ENCODE data around the gene PDE11A. TPM values are rescaled to one million over a fixed set of nuclear protein-coding genes. Genes with fewer than 3 reads are reported as not detected.

PDE11A gene
- polyA plus RNA-seq (2011; rRNA removed) (5.4 and 5.6 TPM in 2 replicates), polyA plus RNA-seq (2017; fragmentation: RNase III; extraction: RNeasy Plus Mini Kit Qiagen cat#74134 plus additional on column Dnase treatment) (3.1 to 3.6 TPM (median 3.4 TPM) in 3 replicates), polyA minus RNA-seq (2011; rRNA and poly(A)+ RNA removed) (10.7 and 13.7 TPM in 2 replicates)
- polyA plus RNA-seq (2012; cell fraction: cytosol; rRNA removed): 1.3 and 2.2 TPM in 2 replicates
- 1.3 and 2.0 TPM in 2 replicates for polyA plus RNA-seq (2012; cell fraction: nucleus; rRNA removed)

GRCh38 chr2:178072383-178073301 lies at the start of gene PDE11A:
TSS of gene PDE11A (minus strand) at chr2:178072777. CDS start at chr2:178072437, 340 bp downstream.
- POLR2A ChIA-PET: interaction anchor here (0.9 to 1.0 kb wide), 2 partner anchors 46 to 378 kb away, joined by 3 read pairs; partner anchors contain the start of genes PJVK and PRKRA
- TF ChIP-seq HMGXB4 (CRISPR knock-in tag; IDR thresholded peaks at IDR 0.05; ENCODE audit: borderline replicate concordance) (no peak), REST (IDR thresholded peaks at IDR 0.05) (no peak), FOSB (CRISPR knock-in tag; IDR thresholded peaks at IDR 0.05) (no peak), CHD4 (IDR thresholded peaks at IDR 0.05; ENCODE audit: borderline replicate concordance) (no peak), TP53 (CRISPR knock-in tag; IDR thresholded peaks at IDR 0.05) (no peak), ESRRA (IDR thresholded peaks at IDR 0.05; ENCODE audit: borderline replicate concordance, low read length) (no peak), RAD21 (conservative IDR thresholded peaks at IDR 0.05 in 1 of 2, IDR thresholded peaks at IDR 0.05 in 1 of 2) (no peak), PHF8 (IDR thresholded peaks at IDR 0.05; ENCODE audit: borderline replicate concordance, low read depth) (peak; percentile 30; the same call in 1 of the 2 replicates), BHLHE40 (IDR thresholded peaks at IDR 0.05; ENCODE audit: low read depth, low read length) (no peak), CBX2 (IDR thresholded peaks at IDR 0.05; ENCODE audit: borderline replicate concordance, low read depth) (no peak), EHMT2 (IDR thresholded peaks at IDR 0.05; ENCODE audit: low read depth) (no peak), ZSCAN20 (CRISPR knock-in tag; IDR thresholded peaks at IDR 0.05) (no peak), NR3C1 (IDR thresholded peaks at IDR 0.05) (no peak), HEYL (CRISPR knock-in tag; IDR thresholded peaks at IDR 0.05) (no peak), RCOR1 (IDR thresholded peaks at IDR 0.05; ENCODE audit: low read depth, low read length) (no peak), NPAS2 (CRISPR knock-in tag; IDR thresholded peaks at IDR 0.05; ENCODE audit: borderline replicate concordance) (no peak), FOSL2 (IDR thresholded peaks at IDR 0.05) (no peak), FOSL2 (CRISPR knock-in tag; IDR thresholded peaks at IDR 0.05) (no peak), MAZ (IDR thresholded peaks at IDR 0.05; ENCODE audit: borderline replicate concordance, low read depth, low read length) (no peak), JUN (IDR thresholded peaks at IDR 0.05) (peak in 1 of 2 experiments; percentile 53; a peak in 1 of 5 replicates), ZC3H11A (IDR thresholded peaks at IDR 0.05) (no peak), CHD2 (IDR thresholded peaks at IDR 0.05; ENCODE audit: low read length, partially characterized antibody) (no peak), RFX5 (IDR thresholded peaks at IDR 0.05) (no peak)
- TF ChIP-seq, protein P1, sequence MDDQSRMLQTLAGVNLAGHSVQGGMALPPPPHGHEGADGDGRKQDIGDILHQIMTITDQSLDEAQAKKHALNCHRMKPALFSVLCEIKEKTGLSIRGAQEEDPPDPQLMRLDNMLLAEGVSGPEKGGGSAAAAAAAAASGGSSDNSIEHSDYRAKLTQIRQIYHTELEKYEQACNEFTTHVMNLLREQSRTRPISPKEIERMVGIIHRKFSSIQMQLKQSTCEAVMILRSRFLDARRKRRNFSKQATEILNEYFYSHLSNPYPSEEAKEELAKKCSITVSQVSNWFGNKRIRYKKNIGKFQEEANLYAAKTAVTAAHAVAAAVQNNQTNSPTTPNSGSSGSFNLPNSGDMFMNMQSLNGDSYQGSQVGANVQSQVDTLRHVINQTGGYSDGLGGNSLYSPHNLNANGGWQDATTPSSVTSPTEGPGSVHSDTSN (IDR thresholded peaks at IDR 0.05): no peak
- TF ChIP-seq, protein P2, sequence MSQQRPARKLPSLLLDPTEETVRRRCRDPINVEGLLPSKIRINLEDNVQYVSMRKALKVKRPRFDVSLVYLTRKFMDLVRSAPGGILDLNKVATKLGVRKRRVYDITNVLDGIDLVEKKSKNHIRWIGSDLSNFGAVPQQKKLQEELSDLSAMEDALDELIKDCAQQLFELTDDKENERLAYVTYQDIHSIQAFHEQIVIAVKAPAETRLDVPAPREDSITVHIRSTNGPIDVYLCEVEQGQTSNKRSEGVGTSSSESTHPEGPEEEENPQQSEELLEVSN (IDR thresholded peaks at IDR 0.05; ENCODE audit: borderline replicate concordance, low read depth): no peak
- TF ChIP-seq, protein P3, sequence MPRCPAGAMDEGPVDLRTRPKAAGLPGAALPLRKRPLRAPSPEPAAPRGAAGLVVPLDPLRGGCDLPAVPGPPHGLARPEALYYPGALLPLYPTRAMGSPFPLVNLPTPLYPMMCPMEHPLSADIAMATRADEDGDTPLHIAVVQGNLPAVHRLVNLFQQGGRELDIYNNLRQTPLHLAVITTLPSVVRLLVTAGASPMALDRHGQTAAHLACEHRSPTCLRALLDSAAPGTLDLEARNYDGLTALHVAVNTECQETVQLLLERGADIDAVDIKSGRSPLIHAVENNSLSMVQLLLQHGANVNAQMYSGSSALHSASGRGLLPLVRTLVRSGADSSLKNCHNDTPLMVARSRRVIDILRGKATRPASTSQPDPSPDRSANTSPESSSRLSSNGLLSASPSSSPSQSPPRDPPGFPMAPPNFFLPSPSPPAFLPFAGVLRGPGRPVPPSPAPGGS (IDR thresholded peaks at IDR 0.05): 0 out of 3 replicates have a peak, but pooled peaks have one; percentile 31
- TF ChIP-seq, protein P4, sequence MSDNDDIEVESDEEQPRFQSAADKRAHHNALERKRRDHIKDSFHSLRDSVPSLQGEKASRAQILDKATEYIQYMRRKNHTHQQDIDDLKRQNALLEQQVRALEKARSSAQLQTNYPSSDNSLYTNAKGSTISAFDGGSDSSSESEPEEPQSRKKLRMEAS (IDR thresholded peaks at IDR 0.05): peak; percentile 64

More at GRCh38 chr2:178072383-178073301, at the start of gene PDE11A:
- peak; percentile 97 to 98 for ATAC-seq
- H3K4me3 ChIP-seq: peak within 1 kb of the TSS; percentile 55
- H3K9me3 ChIP-seq: no peaks in the 10 kb centered on the region
- H3K4me1 ChIP-seq: peaks cover 41% of the 10 kb centered on the region; the same call in 2 of the 3 replicates
- WGBS (ENCODE audit: missing lambda C conversion rate): 4% methylated on average over 23 of the region's 44 CpGs
- FAIRE-seq: no peak
- peak; percentile 45 to 86 for DNase-seq (ENCODE audit: low read depth in 1 of 2, low spot score in 1 of 2)
- CTCF ChIA-PET: interaction anchor here (0.7 to 1.9 kb wide), 4 partner anchors 29 to 89 kb away, joined by 3 to 7 read pairs (median 6); partner anchors contain the start of gene RBM45
- H3K4me2 ChIP-seq: peak within 1 kb of the TSS; percentile 77
- H3K27ac ChIP-seq: peak within 1 kb of the TSS; percentile 71 to 82

All from A549 (cell line).